H1 (cell line): ENCODE measurements around the gene GLO1. TPM values are rescaled to one million over a fixed set of nuclear protein-coding genes. Genes with fewer than 3 reads are reported as not detected.

Experiments used
- CTCF ChIP-seq, 3 experiments: IDR thresholded peaks; 1 replicate in 2 of 3; 2 replicates in 1 of 3; pipeline versions ENCODE4 v1.5.1 to v1.6.1; 2011; ENCODE audit warnings: low read length in 3 of 3, mild to moderate bottlenecking in 3 of 3, inconsistent platforms in 2 of 3, low read depth in 1 of 3, moderate library complexity in 1 of 3; ENCODE audit not compliant: insufficient read depth in 1 of 3; ENCODE audit errors: control extremely low read depth in 1 of 3
- NRF1 ChIP-seq: IDR thresholded peaks from 2 replicates; pipeline ENCODE4 v1.6.1; 2011; ENCODE audit warnings: mild to moderate bottlenecking, low read depth, low read length, improper control_type of control experiment
- RAD21 ChIP-seq, 2 experiments: IDR thresholded peaks in 1 of 2; conservative IDR thresholded peaks in 1 of 2; 2 replicates each; pipeline ENCODE4 v1.6.1; 2011; ENCODE audit warnings: low read depth in 2 of 2, low read length in 2 of 2, improper control_type of control experiment in 1 of 2, inconsistent platforms in 1 of 2, mild to moderate bottlenecking in 1 of 2, moderate library complexity in 1 of 2
- RBBP5 ChIP-seq: IDR thresholded peaks from 2 replicates; pipeline ENCODE4 v1.7.1; 2012; ENCODE audit warnings: low read depth, mild to moderate bottlenecking, inconsistent platforms, low read length, moderate library complexity, borderline replicate concordance
- polyA plus RNA-seq, 7 experiments: library from polyadenylated mRNA; depleted of rRNA in 3 of 7; stranded (reverse) in 5 of 7; unstranded in 2 of 7; fragments of >200 nt in 5 of 7; fragments of 200-250 nt in 2 of 7; gene quantifications; 1 replicate in 5 of 7; 2 replicates in 1 of 7; 4 replicates in 1 of 7; pipeline versions ENCODE4 v1.2.1 to v1.2.3, GENCODE V29; 2011 to 2013; ENCODE audit warnings: missing spikeins in 2 of 7, mixed read lengths in 2 of 7
- total RNA-seq: library from RNA; stranded (reverse); fragmentation: NEBNext Ultra II Directional; extraction: Animal tissue kit (Norgen Biotek cat#: 25700); gene quantifications from 2 replicates; pipeline ENCODE4 v1.2.1, GENCODE V29; 2021

GLO1 gene
- total and polyA plus RNA-seq, 2 of the 8 experiments (the other 6 are each of a cell fraction or from before 2014, with no cell fraction given) = 104 to 170 TPM

- TF ChIP-seq RAD21 (IDR thresholded peaks at IDR 0.05 in 1 of 2, conservative IDR thresholded peaks at IDR 0.05 in 1 of 2; ENCODE audit: low read depth in 2 of 2, low read length in 2 of 2) (no peak), RBBP5 (no peak), NRF1 (no peak), CTCF (IDR thresholded peaks at IDR 0.05; ENCODE audit: control extremely low read depth in 1 of 3, insufficient read depth in 1 of 3, low read depth in 1 of 3, low read length in 3 of 3) (no peak)
These were observed 25.3 kb upstream of the GLO1 start (continued) for GRCh38 chr6:38728203-38728602.
